Keratinocyte (primary cell): ENCODE results near the gene CUL2. TPM values are rescaled to one million over a fixed set of nuclear protein-coding genes. Genes with fewer than 3 reads are reported as not detected.

ENCODE experiments used
- DNase-seq: peaks from one replicate; pipeline ENCODE4 v3.0.0-alpha.2; 2011; ENCODE audit warnings: low read depth, missing footprints, low spot score
- FAIRE-seq: peaks from 2 replicates; lab custom pipeline; 2011; peaks lifted over from hg19 to GRCh38; lab: Jason Lieb, UNC
- H2AFZ ChIP-seq: 2 replicates; pipeline ENCODE4 v1.6.0; 2012; ENCODE audit warnings: low read length, control low read depth, inconsistent platforms; ENCODE audit not compliant: control insufficient read depth
- H3K27ac ChIP-seq: 2 replicates; pipeline ENCODE4 v1.5.1; 2011; ENCODE audit warnings: low read length; ENCODE audit not compliant: control insufficient read depth, insufficient read depth
- H3K27me3 ChIP-seq: 3 replicates; pipeline ENCODE4 v1.6.0; 2011; ENCODE audit warnings: low read length; ENCODE audit not compliant: control insufficient read depth, insufficient read depth; ENCODE audit errors: extremely low read depth
- H3K36me3 ChIP-seq, 2 experiments: 2 replicates in 1 of 2; 3 replicates in 1 of 2; pipeline ENCODE4 v1.5.1; 2011; ENCODE audit warnings: low read length in 2 of 2, mild to moderate bottlenecking in 1 of 2; ENCODE audit not compliant: control insufficient read depth in 2 of 2, insufficient read depth in 2 of 2; ENCODE audit errors: extremely low read depth in 1 of 2
- H3K4me1 ChIP-seq: 3 replicates; pipeline ENCODE4 v1.5.1; 2011; ENCODE audit warnings: low read length; ENCODE audit not compliant: control insufficient read depth, insufficient read depth; ENCODE audit errors: extremely low read depth
- H3K4me2 ChIP-seq: 3 replicates; pipeline ENCODE4 v1.6.0; 2011; ENCODE audit warnings: low read depth, low read length; ENCODE audit not compliant: control insufficient read depth, insufficient read depth; ENCODE audit errors: extremely low read depth
- H3K4me3 ChIP-seq, 3 experiments: fragments of 200-600 bp in 1 of 3; sonication (generic) in 1 of 3; 2 replicates in 2 of 3; 3 replicates in 1 of 3; pipeline ENCODE4 v1.5.1; 2011 to 2016; ENCODE audit warnings: low read length in 3 of 3, mild to moderate bottlenecking in 3 of 3, control low read depth in 2 of 3, inconsistent platforms in 1 of 3, low read depth in 1 of 3, mixed read lengths in 1 of 3, mixed run types in 1 of 3, moderate library complexity in 1 of 3; ENCODE audit not compliant: control insufficient read depth in 2 of 3, insufficient read depth in 2 of 3; ENCODE audit errors: extremely low read depth in 1 of 3
- H3K79me2 ChIP-seq: 2 replicates; pipeline ENCODE4 v1.6.0; 2012; ENCODE audit warnings: low read length; ENCODE audit not compliant: control insufficient read depth, insufficient read depth
- H3K9ac ChIP-seq: 3 replicates; pipeline ENCODE4 v1.6.0; 2011; ENCODE audit warnings: low read length; ENCODE audit not compliant: control insufficient read depth, insufficient read depth; ENCODE audit errors: extremely low read depth
- H3K9me1 ChIP-seq: 3 replicates; pipeline ENCODE4 v1.6.0; 2011; ENCODE audit warnings: low read length; ENCODE audit not compliant: control insufficient read depth, insufficient read depth; ENCODE audit errors: extremely low read depth
- H3K9me3 ChIP-seq: 2 replicates; pipeline ENCODE4 v1.5.1; 2012; ENCODE audit warnings: low read depth, low read length; ENCODE audit not compliant: control insufficient read depth
- H4K20me1 ChIP-seq: 3 replicates; pipeline ENCODE4 v1.6.0; 2011; ENCODE audit warnings: low read length; ENCODE audit not compliant: control insufficient read depth, insufficient read depth; ENCODE audit errors: extremely low read depth
- CTCF ChIP-seq, 3 experiments: IDR thresholded peaks in 1 of 3; conservative IDR thresholded peaks in 1 of 3; optimal IDR thresholded peaks in 1 of 3; 2 replicates in 2 of 3; 3 replicates in 1 of 3; pipeline versions ENCODE3 to v1.5.1; 2011; ENCODE audit warnings: low read length in 3 of 3, mild to moderate bottlenecking in 3 of 3, moderate library complexity in 2 of 3, control low read depth in 1 of 3, inconsistent platforms in 1 of 3; ENCODE audit not compliant: insufficient read depth in 2 of 3; ENCODE audit errors: extremely low read depth in 1 of 3
- EZH2 ChIP-seq: IDR thresholded peaks from one replicate; pipeline ENCODE4 v1.6.1; 2012; ENCODE audit warnings: inconsistent platforms, mild to moderate bottlenecking, low read length, moderate library complexity
- dilution Hi-C: fragments of 300-500 bp; cut with MboI; formaldehyde crosslinking; loops from one replicate; pipeline ENCODE4 v1.7.0; 2020; ENCODE audit warnings: low sequenced_read_pairs; ENCODE audit not compliant: extremely low pct_ligation_motif_present
- polyA plus RNA-seq, 5 experiments: library from polyadenylated mRNA; depleted of rRNA in 3 of 5; stranded (reverse) in 3 of 5; stranded (forward) in 1 of 5; unstranded in 1 of 5; fragments of >200 nt; gene quantifications; 1 replicate in 1 of 5; 2 replicates in 3 of 5; 3 replicates in 1 of 5; pipeline versions ENCODE4 v1.2.1 to v1.2.3, GENCODE V29; 2011 to 2012; ENCODE audit warnings: missing spikeins in 2 of 5, low read depth in 1 of 5, low replicate concordance in 1 of 5

CUL2 gene
- polyA plus RNA-seq, 1 donor (not counting 4 experiments of a cell fraction or from before 2014, with no cell fraction given): 39.7 TPM

GRCh38 chr10:35070521-35070920 is 19.6 kb downstream of the CUL2 start:
- TF ChIP-seq EZH2 (no peak), CTCF (optimal IDR thresholded peaks at IDR 0.05 in 1 of 3, IDR thresholded peaks at IDR 0.05 in 1 of 3, conservative IDR thresholded peaks at IDR 0.05 in 1 of 3; ENCODE audit: extremely low read depth in 1 of 3, insufficient read depth in 2 of 3, low read length in 3 of 3) (no peak)
- peaks cover 28% of the 10 kb centered on the region for H3K79me2 ChIP-seq
- no peak for FAIRE-seq

GRCh38 chr10:35063837-35064454 is 26.2 kb downstream of the CUL2 start:
- Histone ChIP-seq H3K4me3 (no peak overlapping the region), H3K4me2 (no peak overlapping the region), H3K27me3 (no peaks in the 10 kb centered on the region), H3K9ac (no peak overlapping the region), H3K9me1 (no peaks in the 10 kb centered on the region), H2AFZ (no peak overlapping the region), H3K79me2 (no peaks in the 10 kb centered on the region), H3K36me3 (peaks cover 7 to 12% of the 10 kb centered on the region in 2 experiments), H4K20me1 (no peaks in the 10 kb centered on the region), H3K9me3 (no peaks in the 10 kb centered on the region), H3K27ac (no peak overlapping the region), H3K4me1 (no peaks in the 10 kb centered on the region)
- no peak for DNase-seq
- dilution Hi-C loops: no loop called here
- peak; percentile 41 for FAIRE-seq
- TF ChIP-seq EZH2 (no peak), CTCF (optimal IDR thresholded peaks at IDR 0.05 in 1 of 3, IDR thresholded peaks at IDR 0.05 in 1 of 3, conservative IDR thresholded peaks at IDR 0.05 in 1 of 3; ENCODE audit: extremely low read depth in 1 of 3, insufficient read depth in 2 of 3, low read length in 3 of 3) (no peak)

More at GRCh38 chr10:35070521-35070920, 19.6 kb downstream of the CUL2 start:
- no peaks in the 10 kb centered on the region for H3K27me3 ChIP-seq
- no peak for DNase-seq
- no peak overlapping the region for H3K27ac ChIP-seq
- H3K4me3 ChIP-seq: no peak overlapping the region
- no peak overlapping the region for H3K4me2 ChIP-seq
- no peaks in the 10 kb centered on the region for H4K20me1 ChIP-seq
- H3K9me1 ChIP-seq: no peaks in the 10 kb centered on the region
- peaks cover 0 to 11% of the 10 kb centered on the region in 2 experiments for H3K36me3 ChIP-seq
- H3K4me1 ChIP-seq: peaks cover 4% of the 10 kb centered on the region
- H2AFZ ChIP-seq: no peak overlapping the region
- no peak overlapping the region for H3K9ac ChIP-seq
- H3K9me3 ChIP-seq: no peaks in the 10 kb centered on the region
- dilution Hi-C loops: no loop called here
